Prostate gland (tissue), 2 donors: Measurements from ENCODE around the gene NEDD4L.

Source experiments
- POLR2A ChIP-seq: fragments of 450-650 bp; IDR thresholded peaks from one replicate; pipeline ENCODE4 v1.6.1; 2016; ENCODE audit warnings: antibody characterized with exemption, mild to moderate bottlenecking
- POLR2AphosphoS5 ChIP-seq: sonication (generic); formaldehyde crosslinking; IDR thresholded peaks from one replicate; pipeline ENCODE4 v1.6.1; 2017; ENCODE audit warnings: antibody characterized with exemption
- TF ChIP-seq, protein P1 (sequence below), 4 experiments: fragments of 200-600 bp in 2 of 4; fragments of 450-650 bp in 2 of 4; sonication (generic) in 2 of 4; IDR thresholded peaks; 1 replicate in 3 of 4; 2 replicates in 1 of 4; pipeline ENCODE4 v1.5.1; 2016 to 2019; ENCODE audit warnings: antibody characterized with exemption in 4 of 4, mild to moderate bottlenecking in 2 of 4, moderate library complexity in 2 of 4

DNA sequence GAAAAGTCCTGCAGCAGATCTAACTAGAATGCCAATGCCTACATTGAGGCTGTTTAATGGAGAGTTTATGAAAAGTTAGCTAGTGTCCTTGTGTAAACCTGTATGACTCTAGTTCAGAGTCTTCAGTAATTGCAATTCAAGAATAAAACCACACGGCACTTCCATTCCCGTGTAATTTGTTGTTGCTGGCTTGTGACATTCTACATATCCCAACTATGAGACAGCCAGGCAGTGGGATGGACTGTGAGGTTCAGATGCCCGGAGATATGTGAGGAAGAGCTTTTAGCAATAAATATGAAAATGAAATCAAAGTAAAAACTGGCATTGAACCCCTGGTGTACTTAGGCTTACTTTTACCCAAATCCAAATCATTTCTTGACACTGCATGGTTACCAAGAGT, 263.4 kb downstream of the NEDD4L start:
- TF ChIP-seq, protein P1, sequence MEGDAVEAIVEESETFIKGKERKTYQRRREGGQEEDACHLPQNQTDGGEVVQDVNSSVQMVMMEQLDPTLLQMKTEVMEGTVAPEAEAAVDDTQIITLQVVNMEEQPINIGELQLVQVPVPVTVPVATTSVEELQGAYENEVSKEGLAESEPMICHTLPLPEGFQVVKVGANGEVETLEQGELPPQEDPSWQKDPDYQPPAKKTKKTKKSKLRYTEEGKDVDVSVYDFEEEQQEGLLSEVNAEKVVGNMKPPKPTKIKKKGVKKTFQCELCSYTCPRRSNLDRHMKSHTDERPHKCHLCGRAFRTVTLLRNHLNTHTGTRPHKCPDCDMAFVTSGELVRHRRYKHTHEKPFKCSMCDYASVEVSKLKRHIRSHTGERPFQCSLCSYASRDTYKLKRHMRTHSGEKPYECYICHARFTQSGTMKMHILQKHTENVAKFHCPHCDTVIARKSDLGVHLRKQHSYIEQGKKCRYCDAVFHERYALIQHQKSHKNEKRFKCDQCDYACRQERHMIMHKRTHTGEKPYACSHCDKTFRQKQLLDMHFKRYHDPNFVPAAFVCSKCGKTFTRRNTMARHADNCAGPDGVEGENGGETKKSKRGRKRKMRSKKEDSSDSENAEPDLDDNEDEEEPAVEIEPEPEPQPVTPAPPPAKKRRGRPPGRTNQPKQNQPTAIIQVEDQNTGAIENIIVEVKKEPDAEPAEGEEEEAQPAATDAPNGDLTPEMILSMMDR (IDR thresholded peaks at IDR 0.05): no peak
- TF ChIP-seq POLR2A (no peak), POLR2AphosphoS5 (no peak)
